ENCODE results near the gene ZBTB3. TPM values are rescaled to one million over a fixed set of nuclear protein-coding genes. Genes with fewer than 3 reads are reported as not detected.
A peak's percentile ranks its signal among the peaks of the same experiment; 100 is the strongest.

ZBTB3 gene
- total and polyA plus RNA-seq, 2 of the 13 experiments (the other 11 are each of a cell fraction or from before 2014, with no cell fraction given) = 3.4 to 5.2 TPM

DNA sequence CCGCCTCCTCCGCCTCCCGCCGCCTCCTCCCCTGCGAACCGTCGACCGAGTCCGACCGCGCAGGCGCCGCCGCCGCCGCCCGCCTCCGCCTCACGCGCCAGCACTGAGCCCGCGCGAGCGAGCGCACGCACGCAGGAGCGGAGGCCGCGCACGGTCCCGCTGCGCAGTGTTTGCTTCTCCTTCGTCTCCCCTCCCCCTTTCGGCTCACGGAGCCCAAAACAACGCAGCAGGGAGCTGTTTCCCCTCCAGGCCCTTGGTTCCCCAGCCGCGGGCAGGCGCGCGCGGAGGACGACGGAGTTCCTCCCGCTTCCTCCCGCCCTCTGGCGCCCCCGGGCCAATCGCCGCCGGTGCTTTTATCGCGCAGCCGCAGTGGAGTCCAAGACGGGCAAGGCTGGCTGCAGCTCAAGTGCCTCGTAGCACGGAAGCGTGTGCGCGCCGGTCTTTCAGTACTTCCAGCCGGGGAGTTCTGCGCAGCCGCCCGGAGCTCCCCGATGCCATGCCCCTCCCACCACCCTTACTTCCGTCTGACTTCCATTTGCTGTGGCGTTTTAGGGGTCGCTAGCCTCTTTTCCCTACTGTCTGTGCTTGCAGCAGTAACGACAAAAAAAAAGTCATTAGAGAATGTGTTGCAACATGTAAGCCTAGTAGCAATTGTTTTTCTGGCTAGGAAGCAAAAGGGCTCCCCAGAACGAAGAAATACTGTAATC, 26.6 kb downstream of the ZBTB3 start, which contains the start of gene HNRNPUL2 (continued):
- TF ChIP-seq, protein P1, sequence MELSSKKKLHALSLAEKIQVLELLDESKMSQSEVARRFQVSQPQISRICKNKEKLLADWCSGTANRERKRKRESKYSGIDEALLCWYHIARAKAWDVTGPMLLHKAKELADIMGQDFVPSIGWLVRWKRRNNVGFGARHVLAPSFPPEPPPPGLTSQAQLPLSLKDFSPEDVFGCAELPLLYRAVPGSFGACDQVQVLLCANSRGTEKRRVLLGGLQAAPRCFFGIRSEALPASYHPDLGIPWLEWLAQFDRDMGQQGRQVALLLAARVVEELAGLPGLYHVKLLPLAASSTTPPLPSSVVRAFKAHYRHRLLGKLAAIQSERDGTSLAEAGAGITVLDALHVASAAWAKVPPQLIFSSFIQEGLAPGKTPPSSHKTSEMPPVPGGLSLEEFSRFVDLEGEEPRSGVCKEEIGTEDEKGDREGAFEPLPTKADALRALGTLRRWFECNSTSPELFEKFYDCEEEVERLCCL (CRISPR knock-in tag; IDR thresholded peaks at IDR 0.05; ENCODE audit: borderline replicate concordance) = peak; percentile 78; the same call in 1 of the 2 replicates
- TF ChIP-seq, protein P2, sequence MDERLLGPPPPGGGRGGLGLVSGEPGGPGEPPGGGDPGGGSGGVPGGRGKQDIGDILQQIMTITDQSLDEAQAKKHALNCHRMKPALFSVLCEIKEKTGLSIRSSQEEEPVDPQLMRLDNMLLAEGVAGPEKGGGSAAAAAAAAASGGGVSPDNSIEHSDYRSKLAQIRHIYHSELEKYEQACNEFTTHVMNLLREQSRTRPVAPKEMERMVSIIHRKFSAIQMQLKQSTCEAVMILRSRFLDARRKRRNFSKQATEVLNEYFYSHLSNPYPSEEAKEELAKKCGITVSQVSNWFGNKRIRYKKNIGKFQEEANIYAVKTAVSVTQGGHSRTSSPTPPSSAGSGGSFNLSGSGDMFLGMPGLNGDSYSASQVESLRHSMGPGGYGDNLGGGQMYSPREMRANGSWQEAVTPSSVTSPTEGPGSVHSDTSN (CRISPR knock-in tag; IDR thresholded peaks at IDR 0.05) = no peak
- TF ChIP-seq RAD21 (CRISPR knock-in tag; IDR thresholded peaks at IDR 0.05) (peak; percentile 53; the same call in 1 of the 2 replicates), ZNF30 (CRISPR knock-in tag; IDR thresholded peaks at IDR 0.05) (peak; percentile 61; the same call in 1 of the 2 replicates), ZNF24 (IDR thresholded peaks at IDR 0.05) (peak; percentile 28; the same call in 1 of the 2 replicates), ZNF619 (CRISPR knock-in tag; IDR thresholded peaks at IDR 0.05) (0 out of 2 replicates have a peak, but pooled peaks have one; percentile 70), SP1 (IDR thresholded peaks at IDR 0.05) (no peak), SP1 (CRISPR knock-in tag; IDR thresholded peaks at IDR 0.05) (peak; percentile 64), ARID2 (CRISPR knock-in tag; IDR thresholded peaks at IDR 0.05; ENCODE audit: borderline replicate concordance) (0 out of 2 replicates have a peak, but pooled peaks have one; percentile 90), ZNF790 (CRISPR knock-in tag; IDR thresholded peaks at IDR 0.05; ENCODE audit: borderline replicate concordance) (peak; percentile 99; the same call in 1 of the 2 replicates), MIER3 (CRISPR knock-in tag; IDR thresholded peaks at IDR 0.05; ENCODE audit: borderline replicate concordance) (no peak), RFXANK (CRISPR knock-in tag; IDR thresholded peaks at IDR 0.05) (no peak), CCAR2 (optimal IDR thresholded peaks at IDR 0.05; ENCODE audit: low read depth, low read length) (no peak), SUZ12 (IDR thresholded peaks at IDR 0.05; ENCODE audit: low read depth, low read length) (no peak), PRMT3 (CRISPR knock-in tag; IDR thresholded peaks at IDR 0.05; ENCODE audit: borderline replicate concordance, low read depth) (peak; percentile 68; the same call in 1 of the 2 replicates), TSC22D2 (CRISPR knock-in tag; IDR thresholded peaks at IDR 0.05; ENCODE audit: borderline replicate concordance) (0 out of 2 replicates have a peak, but pooled peaks have one; percentile 81), KDM3A (CRISPR knock-in tag; IDR thresholded peaks at IDR 0.05; ENCODE audit: low read depth) (0 out of 2 replicates have a peak, but pooled peaks have one; percentile 53), PRPF4 (IDR thresholded peaks at IDR 0.05; ENCODE audit: low read depth, low read length, poor library complexity, severe bottlenecking) (no peak)
- TF ChIP-seq, protein P3, sequence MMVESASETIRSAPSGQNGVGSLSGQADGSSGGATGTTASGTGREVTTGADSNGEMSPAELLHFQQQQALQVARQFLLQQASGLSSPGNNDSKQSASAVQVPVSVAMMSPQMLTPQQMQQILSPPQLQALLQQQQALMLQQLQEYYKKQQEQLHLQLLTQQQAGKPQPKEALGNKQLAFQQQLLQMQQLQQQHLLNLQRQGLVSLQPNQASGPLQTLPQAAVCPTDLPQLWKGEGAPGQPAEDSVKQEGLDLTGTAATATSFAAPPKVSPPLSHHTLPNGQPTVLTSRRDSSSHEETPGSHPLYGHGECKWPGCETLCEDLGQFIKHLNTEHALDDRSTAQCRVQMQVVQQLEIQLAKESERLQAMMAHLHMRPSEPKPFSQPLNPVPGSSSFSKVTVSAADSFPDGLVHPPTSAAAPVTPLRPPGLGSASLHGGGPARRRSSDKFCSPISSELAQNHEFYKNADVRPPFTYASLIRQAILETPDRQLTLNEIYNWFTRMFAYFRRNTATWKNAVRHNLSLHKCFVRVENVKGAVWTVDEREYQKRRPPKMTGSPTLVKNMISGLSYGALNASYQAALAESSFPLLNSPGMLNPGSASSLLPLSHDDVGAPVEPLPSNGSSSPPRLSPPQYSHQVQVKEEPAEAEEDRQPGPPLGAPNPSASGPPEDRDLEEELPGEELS (CRISPR knock-in tag; IDR thresholded peaks at IDR 0.05) = peak; percentile 63
- TF ChIP-seq, protein P4, sequence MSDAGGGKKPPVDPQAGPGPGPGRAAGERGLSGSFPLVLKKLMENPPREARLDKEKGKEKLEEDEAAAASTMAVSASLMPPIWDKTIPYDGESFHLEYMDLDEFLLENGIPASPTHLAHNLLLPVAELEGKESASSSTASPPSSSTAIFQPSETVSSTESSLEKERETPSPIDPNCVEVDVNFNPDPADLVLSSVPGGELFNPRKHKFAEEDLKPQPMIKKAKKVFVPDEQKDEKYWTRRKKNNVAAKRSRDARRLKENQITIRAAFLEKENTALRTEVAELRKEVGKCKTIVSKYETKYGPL (CRISPR knock-in tag; IDR thresholded peaks at IDR 0.05) = peak; percentile 72; the same call in 1 of the 2 replicates
- TF ChIP-seq, protein P5, sequence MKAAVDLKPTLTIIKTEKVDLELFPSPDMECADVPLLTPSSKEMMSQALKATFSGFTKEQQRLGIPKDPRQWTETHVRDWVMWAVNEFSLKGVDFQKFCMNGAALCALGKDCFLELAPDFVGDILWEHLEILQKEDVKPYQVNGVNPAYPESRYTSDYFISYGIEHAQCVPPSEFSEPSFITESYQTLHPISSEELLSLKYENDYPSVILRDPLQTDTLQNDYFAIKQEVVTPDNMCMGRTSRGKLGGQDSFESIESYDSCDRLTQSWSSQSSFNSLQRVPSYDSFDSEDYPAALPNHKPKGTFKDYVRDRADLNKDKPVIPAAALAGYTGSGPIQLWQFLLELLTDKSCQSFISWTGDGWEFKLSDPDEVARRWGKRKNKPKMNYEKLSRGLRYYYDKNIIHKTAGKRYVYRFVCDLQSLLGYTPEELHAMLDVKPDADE (CRISPR knock-in tag; IDR thresholded peaks at IDR 0.05) = peak; percentile 96
- TF ChIP-seq, protein P6, sequence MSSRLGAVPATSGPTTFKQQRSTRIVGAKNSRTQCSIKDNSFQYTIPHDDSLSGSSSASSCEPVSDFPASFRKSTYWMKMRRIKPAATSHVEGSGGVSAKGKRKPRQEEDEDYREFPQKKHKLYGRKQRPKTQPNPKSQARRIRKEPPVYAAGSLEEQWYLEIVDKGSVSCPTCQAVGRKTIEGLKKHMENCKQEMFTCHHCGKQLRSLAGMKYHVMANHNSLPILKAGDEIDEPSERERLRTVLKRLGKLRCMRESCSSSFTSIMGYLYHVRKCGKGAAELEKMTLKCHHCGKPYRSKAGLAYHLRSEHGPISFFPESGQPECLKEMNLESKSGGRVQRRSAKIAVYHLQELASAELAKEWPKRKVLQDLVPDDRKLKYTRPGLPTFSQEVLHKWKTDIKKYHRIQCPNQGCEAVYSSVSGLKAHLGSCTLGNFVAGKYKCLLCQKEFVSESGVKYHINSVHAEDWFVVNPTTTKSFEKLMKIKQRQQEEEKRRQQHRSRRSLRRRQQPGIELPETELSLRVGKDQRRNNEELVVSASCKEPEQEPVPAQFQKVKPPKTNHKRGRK (CRISPR knock-in tag; IDR thresholded peaks at IDR 0.05) = no peak
